ENCODE results near the gene NEDD9.

The NEDD9 gene

DNA sequence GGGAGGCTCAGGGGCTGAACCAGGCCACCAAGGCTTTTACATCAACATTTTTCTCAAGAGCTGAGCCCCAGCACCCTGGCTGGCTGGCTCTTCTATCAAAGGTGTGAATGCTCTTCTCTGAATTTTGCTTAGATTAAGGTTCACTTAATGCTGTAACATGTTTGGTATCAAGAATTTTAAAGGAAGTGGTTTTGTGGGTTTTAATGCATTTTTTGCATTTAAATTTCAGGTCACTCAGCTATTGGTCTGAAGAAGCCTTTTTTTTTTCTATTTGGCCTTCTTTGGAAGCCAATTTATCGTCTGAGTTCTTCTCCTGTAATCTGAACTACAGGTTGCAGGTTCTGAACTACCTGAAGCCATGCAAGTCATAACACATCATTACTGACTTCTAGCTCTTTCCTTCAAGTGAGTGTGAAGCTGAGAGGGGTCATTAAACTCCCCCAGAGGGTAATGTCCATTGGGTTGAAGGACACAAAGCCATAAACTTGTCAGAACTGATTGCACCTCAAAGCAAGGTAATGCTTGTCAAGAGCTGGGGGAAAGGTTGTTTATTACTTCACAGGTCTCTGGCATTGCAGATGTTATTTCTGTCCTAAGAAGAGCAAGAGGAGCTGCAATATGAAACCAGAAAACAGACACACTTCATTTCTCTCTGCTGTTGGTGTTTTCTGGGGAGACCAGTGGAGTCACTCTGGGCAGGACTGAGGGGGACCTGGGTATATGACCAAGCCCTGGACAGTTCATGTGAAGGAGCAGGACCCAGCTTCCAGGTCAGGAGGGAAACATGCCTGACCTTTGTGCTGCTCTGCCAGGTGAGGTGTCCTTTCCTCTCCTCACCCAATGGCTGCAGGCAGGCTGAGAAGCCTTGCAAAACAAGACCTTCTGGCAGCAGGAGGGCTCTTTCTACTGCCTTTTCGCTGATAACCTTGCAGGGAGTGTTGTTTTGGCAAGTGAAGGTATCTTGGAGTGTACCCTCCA lies 26.1 kb upstream of the NEDD9 start:
- DNase-seq, result no peak

DNA sequence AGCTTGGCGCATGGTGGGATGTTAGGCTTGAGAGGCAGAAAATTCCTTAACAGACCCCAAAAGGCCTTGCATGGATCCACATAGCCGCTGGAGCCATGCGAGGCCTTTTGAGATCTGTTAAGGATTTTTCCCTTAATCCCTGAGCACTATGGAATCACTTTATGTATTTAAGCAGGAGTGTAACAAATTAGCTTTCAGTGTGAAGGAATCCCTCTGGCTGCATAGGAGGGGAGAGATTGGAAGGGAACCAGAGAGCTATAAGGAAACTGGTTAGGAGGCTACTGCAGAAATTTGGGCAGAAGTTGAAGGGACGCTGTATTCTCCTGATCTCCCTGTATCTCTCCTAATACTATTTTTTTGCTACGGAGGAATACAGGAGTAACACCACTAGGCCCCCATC lies 23.1 kb upstream of the NEDD9 start:
- no peak for DNase-seq

DNA sequence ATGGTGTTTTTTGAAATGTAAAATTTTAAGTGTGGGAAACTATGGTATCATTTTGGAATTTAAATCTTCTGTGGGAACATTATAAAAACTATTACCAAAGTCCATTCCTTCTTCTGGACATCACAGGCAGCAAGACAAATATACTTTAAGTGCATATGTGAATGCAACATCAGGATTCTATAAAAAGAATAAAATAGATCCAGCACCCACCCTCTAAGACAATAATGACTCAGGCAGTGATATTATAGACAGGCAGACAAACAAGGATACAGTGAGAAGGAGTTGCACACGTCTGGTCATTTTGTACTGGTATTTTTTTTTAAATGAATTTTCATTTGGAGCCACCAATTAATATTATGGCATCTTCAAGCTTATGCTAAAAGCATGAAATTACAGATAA lies 21.1 kb upstream of the NEDD9 start:
- no peak for DNase-seq

DNA sequence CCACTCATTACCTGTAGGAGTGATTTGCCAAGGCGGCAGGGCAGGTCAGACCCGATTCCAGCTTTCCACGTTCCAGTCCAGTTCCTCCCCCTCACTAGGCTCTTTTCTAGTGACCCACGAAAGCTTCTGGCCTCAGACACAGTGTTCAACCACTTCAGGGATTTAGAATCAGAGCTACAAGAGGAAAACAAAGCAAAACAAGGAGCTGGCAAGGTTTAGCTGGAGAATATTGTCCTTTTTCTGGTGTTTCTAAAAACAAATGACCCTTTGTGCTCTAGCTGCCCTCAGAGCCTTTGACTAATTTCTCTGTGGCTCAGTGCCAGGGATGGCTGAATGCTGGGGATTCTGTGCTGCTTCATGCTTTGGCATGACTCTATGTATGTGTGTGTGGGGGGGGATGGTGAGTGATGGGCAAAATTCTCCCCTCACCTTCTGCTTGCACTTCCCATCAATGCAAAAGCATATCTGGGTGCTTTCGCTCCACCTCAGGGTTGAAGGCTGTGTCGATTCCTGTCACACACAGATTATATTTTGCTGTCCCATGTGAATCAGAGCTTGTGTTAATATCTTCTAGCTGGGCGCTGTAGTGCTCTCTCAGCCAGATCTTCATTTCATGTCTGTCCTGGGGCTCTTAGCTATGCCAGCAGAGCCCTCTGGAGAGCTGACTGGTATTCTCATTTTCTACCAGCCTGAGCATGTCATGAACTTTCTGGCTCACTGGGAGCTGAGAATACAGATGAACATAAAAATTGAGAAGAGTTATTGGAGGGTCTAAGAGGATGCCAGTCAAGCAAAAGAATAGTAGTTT lies 19.3 kb upstream of the NEDD9 start:
- no peak for DNase-seq

DNA sequence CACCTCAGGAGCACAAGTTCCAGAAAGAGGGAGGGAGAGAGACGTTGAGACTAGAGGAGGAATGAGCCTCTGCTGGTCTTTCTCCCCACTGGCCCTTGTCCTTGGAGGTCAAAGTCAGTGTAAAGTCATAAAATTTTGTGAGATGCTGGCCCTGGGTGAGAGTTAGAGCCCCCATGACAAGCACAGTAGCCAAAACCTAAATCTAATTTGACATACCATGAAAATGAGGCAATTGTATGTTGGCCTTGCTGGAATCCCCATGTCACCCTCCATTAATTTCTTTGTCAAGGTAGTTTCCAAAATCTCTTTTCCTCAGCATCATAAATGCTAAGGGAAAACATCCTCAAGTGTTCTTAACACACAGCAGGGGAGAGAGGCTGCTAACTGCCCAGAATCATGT lies 17.6 kb upstream of the NEDD9 start:
- DNase-seq, result no peak

DNA sequence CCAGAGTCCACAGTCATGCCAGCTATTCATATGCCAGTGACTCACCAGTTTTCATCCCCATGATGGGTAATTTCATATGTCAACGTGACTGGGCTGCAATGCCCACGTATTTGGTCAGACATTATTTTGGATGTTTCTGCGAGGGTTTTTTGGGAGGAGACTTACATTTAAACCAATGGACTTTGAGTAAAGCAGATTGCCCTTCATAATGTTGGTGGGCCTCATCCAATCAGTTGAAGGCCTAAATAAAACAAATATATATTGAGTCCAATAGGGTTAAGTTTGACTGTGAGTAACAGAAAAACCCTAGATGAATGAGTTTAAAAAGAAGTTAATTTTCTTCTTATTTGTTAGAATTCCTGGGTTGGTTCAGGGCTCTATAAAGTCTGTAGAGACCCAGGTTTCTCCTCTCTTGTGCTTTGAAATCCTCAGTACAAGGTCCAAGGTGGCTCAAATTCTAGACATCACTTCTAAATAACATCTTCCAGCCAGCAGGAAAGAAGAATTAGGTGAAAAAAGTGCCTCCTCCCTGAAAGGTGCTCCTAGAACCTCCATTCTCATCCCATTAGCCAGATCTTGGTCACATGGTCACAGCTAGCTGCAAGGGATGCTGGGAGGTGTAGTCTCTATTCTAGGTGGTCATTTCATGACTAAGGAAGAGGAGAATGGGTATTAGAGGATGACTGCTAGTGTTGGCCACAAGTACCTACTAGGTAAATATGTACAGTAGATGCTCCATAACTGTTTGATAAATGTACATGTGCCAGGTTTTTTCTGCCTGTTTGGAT lies 16.7 kb upstream of the NEDD9 start:
- DNase-seq, result no peak

DNA sequence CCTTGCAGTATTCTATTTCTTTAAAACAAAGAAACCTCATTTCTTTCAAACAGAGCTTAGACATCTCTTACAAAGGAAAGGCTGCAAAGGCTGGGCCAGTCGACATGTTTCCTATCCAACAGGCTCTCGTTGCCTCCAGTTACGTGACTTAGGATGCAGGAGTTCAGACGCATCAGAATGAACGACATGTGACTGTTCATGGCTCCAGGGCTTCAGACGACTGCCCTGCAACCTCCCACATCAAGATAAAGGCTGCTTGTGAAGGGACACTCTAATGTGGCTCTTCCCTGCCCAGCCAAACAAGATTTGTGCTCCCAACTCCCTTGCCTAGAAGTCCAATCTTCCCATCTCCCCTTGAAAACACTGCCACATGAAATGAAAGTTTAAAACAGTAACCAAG lies 14.3 kb upstream of the NEDD9 start:
- no peak for DNase-seq

DNA sequence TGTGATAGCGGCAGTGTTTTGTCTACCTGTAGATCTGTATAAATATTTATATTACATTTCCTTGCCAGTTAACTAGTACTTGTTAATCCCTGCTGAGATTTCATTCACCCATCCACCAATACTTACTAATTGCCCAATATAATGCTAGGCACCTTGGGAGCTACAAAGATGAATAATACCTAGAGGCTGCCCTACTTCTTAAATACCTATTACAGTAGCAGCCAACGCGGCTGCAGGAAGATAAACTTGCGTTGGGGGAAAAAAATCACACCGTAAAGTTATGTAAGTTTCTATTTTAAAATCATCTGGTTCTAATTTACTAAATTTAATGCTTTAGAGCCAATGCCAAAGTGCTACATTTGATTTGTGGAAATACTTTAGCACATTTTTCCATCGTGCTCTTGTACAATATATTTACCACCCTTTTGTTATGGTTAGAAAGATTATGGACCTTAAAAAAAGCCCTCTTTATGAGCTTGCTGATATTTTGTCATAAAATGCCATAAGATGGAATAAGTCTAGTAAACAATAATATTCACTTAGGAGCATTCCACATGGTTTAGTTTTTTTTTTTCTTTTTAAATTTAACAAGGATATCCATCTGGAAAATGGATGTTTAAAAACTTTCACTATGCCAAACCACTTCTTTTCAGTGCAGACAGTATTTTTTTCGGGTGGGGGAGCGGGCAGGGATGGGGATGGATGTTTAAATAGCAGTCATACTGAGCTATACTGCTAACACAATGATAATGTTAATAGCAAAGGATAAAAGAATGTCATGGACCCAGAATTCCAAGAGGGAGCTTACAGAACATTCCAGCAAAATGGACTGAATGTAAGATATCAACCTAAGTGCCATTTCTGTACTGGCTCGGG lies 13.2 kb upstream of the NEDD9 start:
- no peak for DNase-seq

DNA sequence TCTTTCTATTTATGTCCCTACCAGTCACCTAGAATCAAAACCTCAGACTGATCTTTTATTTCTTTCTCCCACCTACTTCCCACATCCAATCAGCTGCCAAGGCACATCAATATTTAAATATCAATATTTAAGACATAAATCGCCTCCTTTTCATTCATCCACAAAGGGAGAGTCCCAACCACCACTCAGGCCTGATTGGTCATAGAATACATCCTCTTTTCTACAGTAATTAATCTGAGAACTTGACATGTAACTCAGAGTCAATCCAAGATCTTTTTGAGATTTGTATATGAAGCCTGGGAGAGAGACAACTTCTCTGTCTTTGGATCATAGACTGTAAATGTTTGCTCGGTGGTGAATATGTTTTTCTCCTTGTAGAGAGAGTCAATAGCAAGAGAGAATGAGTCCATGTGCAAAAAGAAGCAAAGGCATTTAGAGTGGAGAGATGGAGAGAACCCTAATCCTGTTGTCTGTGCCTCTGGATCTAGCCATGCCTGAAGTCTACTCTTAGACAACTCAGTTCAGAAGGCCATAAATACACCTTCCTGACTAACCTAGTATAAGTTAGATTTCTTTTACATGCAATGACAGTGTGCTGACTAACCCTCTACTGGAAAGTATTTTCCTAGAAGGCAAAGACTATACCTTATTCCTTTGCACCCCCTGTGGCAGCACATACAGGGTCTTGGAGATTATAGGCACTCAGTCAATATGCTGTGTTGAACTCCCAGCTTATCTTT lies 12.1 kb upstream of the NEDD9 start:
- DNase-seq, result no peak

DNA sequence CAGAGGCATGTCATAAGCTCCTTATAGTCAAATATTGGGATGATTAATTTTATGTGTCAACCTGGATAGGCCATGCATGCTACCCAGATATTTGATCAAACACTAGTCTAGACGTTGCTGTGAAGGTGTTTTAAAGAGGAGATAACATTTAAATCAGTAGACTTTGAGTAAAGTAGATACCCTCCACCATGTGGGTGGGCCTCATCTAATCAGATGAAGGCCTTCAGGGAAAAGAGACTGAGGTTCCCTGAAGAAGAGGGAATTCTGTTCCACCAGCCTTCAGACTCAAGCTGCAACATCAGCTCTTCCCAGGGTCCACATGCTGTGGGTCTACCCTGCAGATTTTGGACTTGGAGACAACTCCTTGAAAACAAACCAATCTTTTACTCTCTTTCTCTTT lies 11.4 kb upstream of the NEDD9 start:
- DNase-seq, result no peak

DNA sequence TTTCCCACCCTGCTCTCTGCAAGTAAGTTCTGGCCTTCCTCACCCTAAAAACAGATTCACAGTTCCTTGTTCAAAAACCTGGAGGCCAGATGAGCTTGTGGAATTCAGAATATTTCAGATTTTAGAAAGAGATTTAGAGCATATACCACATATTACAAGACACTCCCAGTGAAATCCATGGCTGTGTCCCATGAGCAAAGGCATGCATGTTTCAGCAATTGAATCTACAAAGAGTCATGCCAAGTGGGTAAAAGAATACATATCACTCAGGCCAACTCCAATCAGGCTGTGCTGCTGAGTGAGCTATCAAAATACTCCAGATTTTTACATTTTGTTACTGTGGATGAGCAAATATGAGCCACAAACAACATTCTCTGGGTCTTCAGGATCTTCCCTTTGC lies 10.2 kb upstream of the NEDD9 start:
- no peak for DNase-seq

DNA sequence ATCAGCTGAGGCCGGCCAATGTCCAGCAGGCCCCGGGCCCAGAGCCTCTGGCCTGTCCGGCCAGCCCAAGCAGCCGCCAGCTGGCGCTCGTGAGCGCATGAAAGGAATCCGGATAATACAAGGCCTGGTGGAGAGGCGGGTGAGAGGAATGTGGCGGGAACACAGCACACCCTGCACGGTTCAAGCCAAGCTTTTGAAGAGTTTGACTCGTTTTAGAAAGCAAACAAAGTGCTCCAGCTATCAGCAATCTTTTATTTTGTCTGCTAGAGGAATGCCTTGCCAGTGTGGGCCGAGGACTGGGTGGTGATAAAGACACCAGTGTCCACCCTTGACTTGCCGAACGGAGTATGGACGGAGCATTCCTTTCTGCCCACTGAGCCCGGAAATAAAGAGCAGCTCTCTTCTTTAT lies 9.3 kb upstream of the NEDD9 start:
- peak in 1 of 2 experiments; percentile 16 for DNase-seq

DNA sequence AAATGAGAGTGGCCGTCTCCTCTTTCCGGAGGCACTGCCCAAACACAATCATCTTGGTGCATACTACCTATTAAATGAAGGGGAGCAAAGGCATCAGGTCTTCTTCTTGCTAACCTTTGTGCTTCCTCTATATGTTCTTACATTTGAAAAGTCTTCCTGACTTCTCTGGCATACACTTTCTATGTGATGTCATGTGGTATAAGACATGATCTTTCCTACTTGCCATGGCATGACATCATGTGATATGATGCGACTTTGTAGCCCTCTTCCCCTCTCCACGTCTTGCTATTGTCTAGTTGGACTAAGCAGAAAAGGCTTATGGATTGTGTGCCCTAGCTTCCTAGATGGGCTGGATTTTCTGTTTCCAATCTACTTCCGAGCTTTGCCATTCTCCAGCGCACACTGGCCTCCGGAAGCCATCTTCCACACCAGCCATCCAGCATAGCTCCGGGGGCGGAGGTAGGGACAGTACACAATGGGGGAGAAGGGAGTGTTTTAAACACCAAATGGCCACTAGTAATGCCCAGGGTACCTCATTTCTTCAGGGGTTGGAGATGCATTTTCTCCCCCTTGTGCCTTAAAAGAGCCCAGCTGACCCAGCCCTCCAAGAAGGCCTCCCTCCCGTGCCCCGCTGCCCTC lies 8.8 kb upstream of the NEDD9 start:
- DNase-seq, result no peak

DNA sequence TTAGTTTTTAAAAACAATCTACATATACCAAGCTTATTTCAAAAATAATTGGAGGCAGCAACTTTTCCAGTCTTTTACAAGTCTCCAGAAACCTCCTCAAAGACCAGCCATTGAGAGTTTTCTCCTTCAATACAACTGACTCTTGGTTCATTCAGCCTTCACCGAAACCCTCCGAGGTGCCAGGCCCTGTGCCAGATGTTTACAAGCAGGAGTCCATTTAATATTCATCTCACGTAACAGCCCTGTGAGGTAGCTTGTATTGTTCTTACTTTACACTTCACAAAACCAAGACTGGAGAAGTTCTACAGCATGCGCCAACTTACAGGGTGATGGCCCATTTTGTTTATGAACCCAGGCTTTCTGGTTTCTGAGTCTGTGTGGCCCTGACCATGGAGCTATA lies 5.5 kb upstream of the NEDD9 start:
- DNase-seq, result no peak

DNA sequence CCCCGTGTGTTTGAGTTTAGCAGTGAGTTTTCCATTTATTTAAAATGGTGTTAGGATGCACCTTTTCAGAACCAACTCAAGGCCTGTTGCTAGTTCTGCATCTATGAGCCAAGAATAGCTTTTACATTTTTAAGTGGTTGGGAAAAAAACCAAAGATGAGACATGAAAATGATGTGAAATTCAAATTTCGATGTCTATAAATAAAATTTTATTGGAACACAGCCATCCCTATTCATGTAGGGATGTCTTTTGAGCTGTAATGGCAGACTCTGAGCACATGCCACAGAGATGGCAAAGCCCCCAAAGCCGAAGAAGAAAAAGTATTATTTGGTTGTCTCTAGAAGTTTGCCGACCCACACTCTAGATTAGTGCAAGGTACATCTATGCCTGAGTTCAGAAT lies 5.0 kb upstream of the NEDD9 start:
- no peak for DNase-seq

DNA sequence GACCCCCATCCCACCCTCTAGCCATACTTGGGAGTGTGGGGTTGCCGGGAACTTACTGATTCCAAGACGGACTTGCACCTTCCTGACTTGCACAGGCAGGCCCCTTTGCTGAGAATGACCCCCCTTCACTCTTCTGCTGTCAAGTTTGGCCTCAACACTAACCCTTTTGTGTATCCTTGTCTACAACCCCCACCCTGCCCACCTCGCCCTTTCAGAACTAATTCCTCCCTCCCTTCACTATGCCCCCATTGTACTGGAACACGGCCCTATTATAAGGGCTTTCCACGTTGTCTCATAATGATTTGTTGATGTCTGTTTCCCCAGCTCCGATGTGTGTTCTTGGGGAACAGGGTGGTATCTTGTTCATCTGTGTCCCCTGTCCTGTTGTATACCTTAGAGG lies 4.4 kb upstream of the NEDD9 start:
- DNase-seq, result no peak

DNA sequence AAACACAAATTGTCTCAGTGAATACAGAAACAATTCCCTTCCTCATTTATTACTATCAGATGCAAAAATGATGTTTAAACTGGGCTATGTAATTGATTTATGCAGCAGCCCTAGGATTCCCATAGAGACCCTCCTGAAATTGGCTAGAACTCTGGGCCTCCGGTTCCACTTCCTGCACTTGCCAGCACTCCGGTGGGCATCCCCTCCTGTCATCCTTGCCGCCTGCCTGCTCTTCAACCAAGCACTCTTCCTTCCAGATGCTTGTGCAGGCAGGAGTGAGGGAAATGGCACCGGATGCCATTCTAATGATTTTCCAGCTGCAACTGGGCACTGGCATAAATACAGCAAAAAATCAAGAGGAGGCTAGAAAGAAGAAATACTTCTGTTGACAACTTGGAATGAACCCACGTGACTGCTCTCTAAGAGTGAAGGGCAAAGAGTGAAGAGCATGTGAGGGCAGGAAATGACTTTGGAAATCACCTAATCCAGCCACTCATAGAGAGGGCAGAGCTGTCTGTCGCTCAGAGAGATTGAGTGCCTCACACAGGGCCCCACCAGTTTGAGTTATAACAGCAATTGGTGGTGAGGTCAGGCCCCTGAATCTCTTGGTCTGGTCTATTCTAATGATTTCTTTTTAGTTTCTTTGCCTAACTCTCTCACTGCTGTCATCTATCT lies 3.7 kb upstream of the NEDD9 start:
- no peak for DNase-seq

DNA sequence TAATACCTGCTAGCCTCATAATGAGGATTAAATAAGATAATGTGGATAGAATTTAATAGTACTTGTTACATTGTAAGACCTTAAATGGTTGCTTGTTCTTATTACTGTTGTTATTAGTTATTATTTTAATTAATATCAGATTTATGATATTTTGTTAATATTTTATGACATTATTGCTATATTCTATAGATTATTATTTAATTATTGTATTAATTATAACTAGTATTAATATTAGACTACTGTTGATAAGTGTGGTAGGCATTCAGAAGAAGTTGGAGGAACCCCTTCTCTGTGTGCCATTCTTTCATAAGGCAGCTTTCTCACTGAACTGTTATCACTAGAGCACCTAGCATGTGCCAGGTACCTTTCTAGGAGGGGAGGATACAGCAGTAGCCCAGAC lies 2.6 kb upstream of the NEDD9 start:
- DNase-seq, result no peak

DNA sequence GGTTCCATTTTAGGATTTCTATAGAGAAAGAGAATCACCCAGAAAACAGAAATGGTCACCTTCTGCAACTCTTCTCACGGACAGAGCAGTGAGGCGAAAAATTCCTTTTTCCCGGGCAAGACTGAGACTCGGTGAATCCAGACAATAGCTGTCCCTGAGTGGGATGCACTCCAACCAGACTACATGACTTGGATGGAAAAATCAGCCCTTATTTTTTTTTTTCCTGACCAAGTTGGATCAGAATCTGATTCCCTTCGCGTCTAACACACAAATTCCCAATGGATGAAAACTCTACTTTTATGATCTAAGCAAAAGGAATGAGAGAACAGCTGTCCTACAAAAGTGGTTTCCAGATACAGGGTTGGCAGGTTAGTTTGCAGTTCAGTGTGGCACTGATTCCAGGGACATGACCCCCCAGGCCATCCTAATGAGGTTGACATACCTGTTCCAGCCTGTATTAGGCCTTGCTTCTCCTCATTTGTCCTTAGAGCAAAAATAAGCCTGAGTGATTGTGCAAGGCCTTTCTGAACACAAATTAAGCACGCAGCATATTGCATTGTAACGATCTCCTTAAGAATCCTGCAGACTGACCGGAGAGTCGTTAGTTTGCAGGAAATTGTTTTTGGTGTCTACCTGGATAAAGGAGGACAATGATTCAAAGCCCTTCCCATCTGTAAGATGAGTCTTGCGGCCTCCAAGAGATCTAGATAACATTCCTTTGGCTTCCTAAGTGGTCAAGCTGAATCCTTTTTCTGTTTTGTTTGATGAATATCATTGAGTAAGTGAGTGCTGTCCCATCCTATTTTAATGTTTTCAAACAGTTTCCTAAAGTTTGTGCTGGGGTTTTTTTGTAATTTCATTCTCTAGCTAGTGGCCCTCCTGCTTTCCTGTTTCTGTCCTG lies 1.5 kb upstream of the NEDD9 start:
- no peak for DNase-seq

Measured in SHP77 (cell line).